Ecto neural progenitor cell (in vitro differentiated cells): ENCODE results near the gene SCN7A.
"Not testable (repeated sequence)": the region's sequence is repeated elsewhere in the genome, so short reads cannot be mapped to it uniquely, and the experiment has no call there.

ENCODE experiments used
- DNase-seq: peaks from one replicate; pipeline ENCODE4 v3.0.0-alpha.2; 2018; ENCODE audit warnings: low spot score

The SCN7A gene

GRCh38 chr2:166360426-166360825 is 133.6 kb downstream of the SCN7A start:
- no peak for DNase-seq

GRCh38 chr2:166357950-166358321 is 136.1 kb downstream of the SCN7A start:
- DNase-seq, result not testable (repeated sequence)

- DNase-seq, result no peak
These were observed 136.7 kb downstream of the SCN7A start for GRCh38 chr2:166357068-166357949.
